Neural cell (in vitro differentiated cells): Measurements from ENCODE around the gene LDB2. TPM values are rescaled to one million over a fixed set of nuclear protein-coding genes. Genes with fewer than 3 reads are reported as not detected.

Source experiments
- H2AFZ ChIP-seq: fragments of 200-600, 300-800 bp; sonication (generic), shearing (Covaris generic); 2 replicates; pipeline ENCODE4 v1.6.0; 2014; ENCODE audit warnings: low read depth, mild to moderate bottlenecking, antibody characterized with exemption, low read length, moderate library complexity
- H3F3A ChIP-seq: fragments of 200-600 bp; shearing (Covaris generic); 2 replicates; pipeline ENCODE4 v1.6.1; 2016; ENCODE audit warnings: mild to moderate bottlenecking, moderate library complexity, mixed read lengths, antibody characterized with exemption, low read length; ENCODE audit not compliant: insufficient read depth, poor library complexity, severe bottlenecking
- H3K27ac ChIP-seq: fragments of 200-600, 300-800 bp; sonication (generic), shearing (Covaris generic); 2 replicates; pipeline ENCODE4 v1.5.1; 2014; ENCODE audit warnings: mild to moderate bottlenecking, low read length, moderate library complexity
- H3K27me3 ChIP-seq: fragments of 300-800, 200-600 bp; sonication (generic), shearing (Covaris generic); 2 replicates; pipeline ENCODE4 v1.6.0; 2014; ENCODE audit warnings: mild to moderate bottlenecking, low read depth, low read length, moderate library complexity; ENCODE audit not compliant: insufficient read depth
- H3K36me3 ChIP-seq: fragments of 300-800, 200-600 bp; sonication (generic), shearing (Covaris generic); 2 replicates; pipeline ENCODE4 v1.5.1; 2014; ENCODE audit warnings: mild to moderate bottlenecking, antibody characterized with exemption, low read length, moderate library complexity; ENCODE audit not compliant: insufficient read depth
- H3K4me2 ChIP-seq: fragments of 300-800, 200-600 bp; sonication (generic), shearing (Covaris generic); 2 replicates; pipeline ENCODE4 v1.6.0; 2014; ENCODE audit warnings: mild to moderate bottlenecking, low read length
- H3K4me3 ChIP-seq: fragments of 300-800, 200-600 bp; sonication (generic), shearing (Covaris generic); 2 replicates; pipeline ENCODE4 v1.5.1; 2014; ENCODE audit warnings: mild to moderate bottlenecking, low read length, moderate library complexity
- H3K79me2 ChIP-seq: fragments of 200-600 bp; shearing (Covaris generic); replicated peaks from 2 replicates; pipeline ENCODE4 v1.6.0; 2014; ENCODE audit warnings: mild to moderate bottlenecking, low read length, moderate library complexity; ENCODE audit not compliant: insufficient read depth
- H3K9ac ChIP-seq: fragments of 300-800, 200-600 bp; sonication (generic), shearing (Covaris generic); 2 replicates; pipeline ENCODE4 v1.6.1; 2016; ENCODE audit warnings: mild to moderate bottlenecking, low read length, mixed read lengths
- H3K9me2 ChIP-seq: fragments of 200-600 bp; shearing (Covaris generic); 2 replicates; pipeline ENCODE4 v1.6.1; 2016; ENCODE audit warnings: mild to moderate bottlenecking, low read length, mixed read lengths; ENCODE audit not compliant: insufficient read depth
- H3K9me3 ChIP-seq: fragments of 200-600, 300-800 bp; sonication (generic), shearing (Covaris generic); 2 replicates; pipeline ENCODE4 v1.6.1; 2016; ENCODE audit warnings: mild to moderate bottlenecking, mixed run types, low read length, moderate library complexity, mixed read lengths
- H4K20me1 ChIP-seq: fragments of 200-600 bp; shearing (Covaris generic); 2 replicates; pipeline ENCODE4 v1.6.1; 2016; ENCODE audit warnings: mild to moderate bottlenecking, mixed run types; ENCODE audit not compliant: insufficient read depth
- CTCF ChIP-seq: fragments of 450-650 bp; IDR thresholded peaks from 2 replicates; pipeline ENCODE4 v1.5.1; 2014; ENCODE audit warnings: antibody characterized with exemption, mild to moderate bottlenecking, moderate library complexity; ENCODE audit not compliant: poor library complexity, severe bottlenecking
- EP300 ChIP-seq: fragments of 450-650 bp; conservative IDR thresholded peaks from 2 replicates; pipeline ENCODE4 v1.6.1; 2014; ENCODE audit warnings: antibody characterized with exemption, mild to moderate bottlenecking, moderate library complexity; ENCODE audit not compliant: poor library complexity, severe bottlenecking
- EZH2 ChIP-seq: fragments of 200-600, 300-800 bp; shearing (Covaris generic), sonication (generic); IDR thresholded peaks from 2 replicates; pipeline ENCODE4 v1.6.1; 2014; ENCODE audit warnings: antibody characterized with exemption, low read length, borderline replicate concordance, mild to moderate bottlenecking; ENCODE audit not compliant: insufficient read depth, poor library complexity, severe bottlenecking
- MXI1 ChIP-seq: fragments of 450-650 bp; conservative IDR thresholded peaks from 2 replicates; pipeline ENCODE4 v1.6.1; 2014; ENCODE audit warnings: antibody characterized with exemption, mild to moderate bottlenecking; ENCODE audit not compliant: poor library complexity, severe bottlenecking
- POLR2AphosphoS5 ChIP-seq: IDR thresholded peaks from 2 replicates; pipeline ENCODE4 v1.6.1; 2012
- RAD21 ChIP-seq: fragments of 450-650 bp; conservative IDR thresholded peaks from 2 replicates; pipeline ENCODE4 v1.6.1; 2014; ENCODE audit warnings: antibody characterized with exemption, mild to moderate bottlenecking, moderate library complexity
- REST ChIP-seq: IDR thresholded peaks from 2 replicates; pipeline ENCODE4 v1.6.1; 2012; ENCODE audit warnings: borderline replicate concordance
- SMC3 ChIP-seq: fragments of 450-650 bp; conservative IDR thresholded peaks from 2 replicates; pipeline ENCODE4 v1.6.1; 2014; ENCODE audit warnings: antibody characterized with exemption, mild to moderate bottlenecking, moderate library complexity; ENCODE audit not compliant: poor library complexity
- TAF1 ChIP-seq: IDR thresholded peaks from 2 replicates; pipeline ENCODE4 v1.6.1; 2012; ENCODE audit warnings: low read depth
- polyA plus RNA-seq: library from polyadenylated mRNA; depleted of rRNA; stranded (reverse); fragments of >200 nt; gene quantifications from 2 replicates; pipeline ENCODE4 v1.2.3, GENCODE V29; 2014

Gene LDB2
- polyA plus RNA-seq, 1 donor from 2014 or later, result 58.9 TPM

GRCh38 chr4:16835597-16836247, 62.7 kb downstream of the LDB2 start:
- H3K27me3 ChIP-seq, result no peaks in the 10 kb centered on the region
- no peak for TF ChIP-seq RAD21
- TF ChIP-seq REST, result no peak
- no peak for TF ChIP-seq SMC3
- no peak for TF ChIP-seq CTCF
- H3K36me3 ChIP-seq, result no peaks in the 10 kb centered on the region
- no peak overlapping the region for H2AFZ ChIP-seq
- no peak overlapping the region for H3K4me3 ChIP-seq
- H3K79me2 ChIP-seq, result no peaks in the 10 kb centered on the region
- no peak overlapping the region for H3K4me2 ChIP-seq
- H3K9me3 ChIP-seq, result no peaks in the 10 kb centered on the region
- H3K27ac ChIP-seq, result no peak overlapping the region
- H4K20me1 ChIP-seq, result no peaks in the 10 kb centered on the region
- no peak overlapping the region for H3K9ac ChIP-seq
- H3F3A ChIP-seq, result no peaks in the 10 kb centered on the region
- H3K9me2 ChIP-seq, result no peaks in the 10 kb centered on the region

- no peaks in the 10 kb centered on the region for H3K79me2 ChIP-seq
- no peaks in the 10 kb centered on the region for H3F3A ChIP-seq
- no peak overlapping the region for H3K4me2 ChIP-seq
- no peaks in the 10 kb centered on the region for H3K9me2 ChIP-seq
- no peaks in the 10 kb centered on the region for H4K20me1 ChIP-seq
- H3K9ac ChIP-seq, result no peak overlapping the region
- H3K36me3 ChIP-seq, result no peaks in the 10 kb centered on the region
- H2AFZ ChIP-seq, result no peak overlapping the region
- H3K4me3 ChIP-seq, result no peak overlapping the region
- no peak for TF ChIP-seq POLR2AphosphoS5
- TF ChIP-seq EZH2, result no peak
- no peak overlapping the region for H3K27ac ChIP-seq
- no peaks in the 10 kb centered on the region for H3K27me3 ChIP-seq
- no peaks in the 10 kb centered on the region for H3K9me3 ChIP-seq
Observed at GRCh38 chr4:16834814-16835213, 63.6 kb downstream of the LDB2 start.

GRCh38 chr4:16833722-16834121, 64.7 kb downstream of the LDB2 start:
- Histone ChIP-seq H3K27me3 (no peaks in the 10 kb centered on the region), H3K79me2 (no peaks in the 10 kb centered on the region), H3K9me3 (no peaks in the 10 kb centered on the region), H3K4me2 (no peak overlapping the region), H4K20me1 (no peaks in the 10 kb centered on the region), H3K27ac (no peak overlapping the region), H3K9ac (no peak overlapping the region), H3F3A (no peaks in the 10 kb centered on the region), H3K36me3 (no peaks in the 10 kb centered on the region), H3K9me2 (no peaks in the 10 kb centered on the region), H2AFZ (no peak overlapping the region), H3K4me3 (no peak overlapping the region)
- TF ChIP-seq POLR2AphosphoS5 (no peak), RAD21 (no peak), REST (no peak), EZH2 (no peak), SMC3 (no peak), MXI1 (no peak), CTCF (no peak), TAF1 (no peak), EP300 (no peak)
